Measurements from ENCODE around the gene ASB4. TPM values are rescaled to one million over a fixed set of nuclear protein-coding genes. Genes with fewer than 3 reads are reported as not detected.

Gene ASB4
- total RNA-seq, 1 donor from 2014 or later = 0.21 TPM

DNA sequence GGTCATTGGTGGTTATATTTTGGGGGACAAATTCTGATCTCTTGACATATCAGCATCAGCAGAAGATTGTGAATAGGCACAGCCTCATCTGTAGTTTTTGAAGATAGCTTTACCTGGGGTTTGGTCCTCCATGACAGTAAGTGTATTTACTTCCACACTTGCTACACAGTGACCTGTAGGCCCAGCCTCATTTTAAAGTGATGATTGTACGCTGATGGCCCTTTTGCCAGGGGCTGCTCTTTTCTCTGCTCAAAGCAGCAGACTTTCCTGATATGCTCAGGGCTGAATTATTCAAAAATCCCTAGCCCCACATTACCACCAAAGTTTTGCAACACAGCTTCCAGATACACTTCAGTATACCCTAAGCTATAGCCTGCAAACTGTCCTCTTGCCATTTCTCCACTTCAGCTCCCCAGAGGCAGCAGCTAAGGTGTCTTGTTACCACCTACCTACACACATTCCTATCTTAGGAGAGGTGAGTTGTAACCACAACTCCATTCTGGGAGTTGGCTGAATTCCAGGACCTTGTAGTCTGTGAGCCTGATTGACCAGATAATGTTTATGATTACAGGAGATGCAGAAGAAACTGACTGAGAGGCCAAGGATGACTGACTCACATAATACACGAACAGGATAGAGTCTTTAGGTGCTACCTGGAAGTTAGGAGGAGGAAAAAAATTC, 6.0 kb downstream of the ASB4 start:
- H3K36me3 Mint-ChIP-seq (ENCODE audit: low read depth) = no peaks in the 10 kb centered on the region
- H3K4me3 Mint-ChIP-seq = no peak overlapping the region
- no peaks in the 10 kb centered on the region for H3K27me3 Mint-ChIP-seq (ENCODE audit: low read depth)
- no peak overlapping the region for H3K27ac Mint-ChIP-seq (ENCODE audit: unreplicated experiment)
- peaks cover 15% of the 10 kb centered on the region for H3K4me1 Mint-ChIP-seq
- no peaks in the 10 kb centered on the region for H3K9me3 Mint-ChIP-seq
- no peak for DNase-seq (ENCODE audit: low read depth, low spot score)
- TF ChIP-seq, protein P1, sequence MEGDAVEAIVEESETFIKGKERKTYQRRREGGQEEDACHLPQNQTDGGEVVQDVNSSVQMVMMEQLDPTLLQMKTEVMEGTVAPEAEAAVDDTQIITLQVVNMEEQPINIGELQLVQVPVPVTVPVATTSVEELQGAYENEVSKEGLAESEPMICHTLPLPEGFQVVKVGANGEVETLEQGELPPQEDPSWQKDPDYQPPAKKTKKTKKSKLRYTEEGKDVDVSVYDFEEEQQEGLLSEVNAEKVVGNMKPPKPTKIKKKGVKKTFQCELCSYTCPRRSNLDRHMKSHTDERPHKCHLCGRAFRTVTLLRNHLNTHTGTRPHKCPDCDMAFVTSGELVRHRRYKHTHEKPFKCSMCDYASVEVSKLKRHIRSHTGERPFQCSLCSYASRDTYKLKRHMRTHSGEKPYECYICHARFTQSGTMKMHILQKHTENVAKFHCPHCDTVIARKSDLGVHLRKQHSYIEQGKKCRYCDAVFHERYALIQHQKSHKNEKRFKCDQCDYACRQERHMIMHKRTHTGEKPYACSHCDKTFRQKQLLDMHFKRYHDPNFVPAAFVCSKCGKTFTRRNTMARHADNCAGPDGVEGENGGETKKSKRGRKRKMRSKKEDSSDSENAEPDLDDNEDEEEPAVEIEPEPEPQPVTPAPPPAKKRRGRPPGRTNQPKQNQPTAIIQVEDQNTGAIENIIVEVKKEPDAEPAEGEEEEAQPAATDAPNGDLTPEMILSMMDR (conservative IDR thresholded peaks at IDR 0.05) = no peak

DNA sequence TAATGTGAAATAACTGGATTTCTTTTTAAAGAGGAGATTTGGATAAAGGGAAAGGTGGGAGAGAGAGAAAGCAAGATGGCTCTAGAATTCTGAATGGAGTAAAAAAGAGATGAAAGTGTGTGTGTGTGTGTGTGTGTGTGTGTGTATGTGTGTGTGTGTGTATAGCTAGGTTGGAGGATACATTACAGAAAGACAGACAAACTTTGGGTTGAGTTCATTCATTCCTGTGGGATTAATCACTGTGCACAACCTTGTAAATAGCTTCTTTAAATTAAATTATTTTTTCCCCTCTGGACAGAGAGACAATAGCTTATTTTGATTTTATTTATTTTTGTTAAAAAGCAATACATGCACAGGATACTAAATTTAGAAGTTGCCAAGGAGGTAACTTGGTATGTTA, 7.5 kb downstream of the ASB4 start:
- H3K9me3 Mint-ChIP-seq = no peaks in the 10 kb centered on the region
- no peaks in the 10 kb centered on the region for H3K27me3 Mint-ChIP-seq (ENCODE audit: low read depth)
- no peak for DNase-seq (ENCODE audit: low read depth, low spot score)
- no peak overlapping the region for H3K27ac Mint-ChIP-seq (ENCODE audit: unreplicated experiment)
- H3K4me1 Mint-ChIP-seq = peaks cover 15% of the 10 kb centered on the region
- H3K36me3 Mint-ChIP-seq (ENCODE audit: low read depth) = no peaks in the 10 kb centered on the region
- TF ChIP-seq, protein P1 (conservative IDR thresholded peaks at IDR 0.05) = no peak
- no peak overlapping the region for H3K4me3 Mint-ChIP-seq

DNA sequence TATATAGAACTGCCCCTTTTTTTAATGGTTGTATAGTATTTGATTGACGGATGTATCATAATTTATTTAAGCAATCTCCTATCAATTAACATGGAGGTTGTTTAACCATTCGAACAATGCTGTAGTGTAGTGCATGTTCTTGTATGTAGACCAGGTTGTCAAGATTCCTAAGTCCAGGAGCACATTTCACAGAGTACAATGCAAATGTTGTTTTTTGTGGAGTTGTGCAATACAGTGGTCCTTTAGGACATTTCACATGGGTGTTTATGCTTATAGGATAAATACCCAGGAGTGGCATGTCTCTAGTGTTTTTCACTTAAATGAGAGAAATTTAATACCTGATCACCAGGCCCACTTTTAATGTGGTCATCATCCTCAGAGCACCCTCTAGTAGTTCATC, 8.1 kb downstream of the ASB4 start:
- Mint-ChIP-seq H3K4me1 (peaks cover 15% of the 10 kb centered on the region), H3K36me3 (ENCODE audit: low read depth) (no peaks in the 10 kb centered on the region), H3K4me3 (no peak overlapping the region), H3K27me3 (ENCODE audit: low read depth) (no peaks in the 10 kb centered on the region), H3K9me3 (no peaks in the 10 kb centered on the region), H3K27ac (ENCODE audit: unreplicated experiment) (no peak overlapping the region)
- TF ChIP-seq, protein P1 (conservative IDR thresholded peaks at IDR 0.05) = no peak
- no peak for DNase-seq (ENCODE audit: low read depth, low spot score)

DNA sequence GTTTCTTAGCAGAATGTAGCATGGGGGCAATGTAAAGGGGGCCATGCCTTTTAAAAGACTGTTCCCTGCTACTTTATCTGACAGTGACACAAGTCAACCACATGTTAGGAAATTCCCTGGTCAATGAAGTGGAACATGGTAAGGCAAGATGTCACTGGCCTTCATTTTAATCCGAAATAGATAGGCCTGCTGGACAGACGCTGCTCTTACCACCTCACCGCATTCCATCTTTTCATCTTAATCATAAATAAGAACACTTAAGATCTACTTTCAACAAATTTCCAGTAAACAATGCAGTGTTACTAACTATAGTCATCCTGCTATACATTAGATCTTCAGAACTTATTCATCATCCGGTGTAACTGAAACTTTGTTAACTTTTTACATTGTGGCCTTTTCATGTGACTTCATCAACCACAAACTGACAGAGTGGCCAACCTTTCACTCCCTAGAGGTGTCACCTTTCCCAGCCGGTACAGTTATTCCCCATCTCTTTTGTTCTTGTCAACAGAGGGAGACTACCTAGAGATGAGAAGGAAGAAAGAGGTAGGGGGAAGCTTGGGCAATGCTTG, 15.6 kb downstream of the ASB4 start:
- Mint-ChIP-seq H3K27me3 (ENCODE audit: low read depth) (no peaks in the 10 kb centered on the region), H3K4me3 (no peak overlapping the region)

DNA sequence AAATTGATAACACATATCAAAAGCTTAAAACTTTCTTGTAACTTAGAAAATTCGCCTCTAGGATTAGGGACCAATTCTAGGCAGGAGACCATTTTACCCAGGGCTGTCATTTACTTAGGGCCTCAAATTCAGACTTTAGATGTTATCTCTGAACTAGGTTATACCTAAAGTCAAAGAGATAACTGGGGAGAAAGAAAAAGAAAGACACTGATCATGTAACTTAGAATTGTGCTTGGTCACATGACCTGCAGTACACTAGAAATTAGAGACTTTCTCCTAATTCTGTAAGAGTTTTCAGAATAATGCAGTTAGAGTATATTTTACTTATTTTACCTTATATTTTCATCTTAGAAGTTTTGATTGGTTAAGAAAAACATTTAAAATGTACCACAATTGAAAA, 16.7 kb downstream of the ASB4 start:
- no peak overlapping the region for H3K27ac Mint-ChIP-seq (ENCODE audit: unreplicated experiment)
- H3K4me3 Mint-ChIP-seq = no peak overlapping the region
- H3K4me1 Mint-ChIP-seq = peaks cover 45% of the 10 kb centered on the region
- DNase-seq (ENCODE audit: low read depth, low spot score) = no peak
- no peaks in the 10 kb centered on the region for H3K27me3 Mint-ChIP-seq (ENCODE audit: low read depth)
- H3K9me3 Mint-ChIP-seq = no peaks in the 10 kb centered on the region
- TF ChIP-seq, protein P1 (conservative IDR thresholded peaks at IDR 0.05) = no peak
- H3K36me3 Mint-ChIP-seq (ENCODE audit: low read depth) = no peaks in the 10 kb centered on the region

More for the DNA sequence above, 15.6 kb downstream of the ASB4 start:
- DNase-seq (ENCODE audit: low read depth, low spot score) = no peak
- TF ChIP-seq, protein P1 (conservative IDR thresholded peaks at IDR 0.05) = no peak
- Mint-ChIP-seq H3K4me1 (peaks cover 45% of the 10 kb centered on the region), H3K36me3 (ENCODE audit: low read depth) (no peaks in the 10 kb centered on the region), H3K9me3 (no peaks in the 10 kb centered on the region), H3K27ac (ENCODE audit: unreplicated experiment) (no peak overlapping the region)

Data from neural crest cell (in vitro differentiated cells).